GM23338 (cell line): Measurements from ENCODE around the gene IMPACT.

Source experiments
- CREB1 ChIP-seq: fragments of 250-450 bp; sonication (Bioruptor Pico); IDR thresholded peaks from 2 replicates; pipeline ENCODE4 v1.5.0; 2020; ENCODE audit warnings: low read depth, mild to moderate bottlenecking, moderate library complexity
- CTCF ChIP-seq, 2 experiments: fragments of 200-600 bp in 1 of 2; sonication (generic) in 1 of 2; conservative IDR thresholded peaks; 2 replicates each; pipeline versions ENCODE4 v1.5.1 to v1.6.1; 2016 to 2017; ENCODE audit warnings: antibody characterized with exemption in 2 of 2, low read depth in 2 of 2, mild to moderate bottlenecking in 2 of 2, moderate library complexity in 1 of 2
- ETS1 ChIP-seq: IDR thresholded peaks from 2 replicates; pipeline ENCODE4 v1.6.1; 2016; ENCODE audit warnings: antibody characterized with exemption
- EZH2 ChIP-seq: fragments of 200-600 bp; sonication (generic); IDR thresholded peaks from one replicate; pipeline ENCODE4 v1.8.0; 2017; ENCODE audit warnings: antibody characterized with exemption, mild to moderate bottlenecking, low read depth; ENCODE audit not compliant: unreplicated experiment
- EZH2phosphoT487 ChIP-seq: fragments of 200-600 bp; sonication (generic); IDR thresholded peaks from one replicate; pipeline ENCODE4 v1.8.1; 2018; ENCODE audit warnings: antibody characterized with exemption; ENCODE audit not compliant: unreplicated experiment
- JUNB ChIP-seq: IDR thresholded peaks from one replicate; pipeline ENCODE4 v1.6.1; 2016; ENCODE audit warnings: antibody characterized with exemption; ENCODE audit not compliant: unreplicated experiment
- NANOG ChIP-seq: IDR thresholded peaks from 2 replicates; pipeline ENCODE4 v1.6.1; 2016; ENCODE audit warnings: antibody characterized with exemption, borderline replicate concordance
- POLR2AphosphoS5 ChIP-seq: IDR thresholded peaks from 2 replicates; pipeline ENCODE4 v1.6.1; 2016; ENCODE audit warnings: antibody characterized with exemption, low read depth
- REST ChIP-seq: IDR thresholded peaks from one replicate; pipeline ENCODE4 v1.6.1; 2018; ENCODE audit warnings: antibody characterized with exemption; ENCODE audit not compliant: unreplicated experiment
- STAT1 ChIP-seq: IDR thresholded peaks from one replicate; pipeline ENCODE4 v1.6.1; 2016; ENCODE audit warnings: antibody characterized with exemption; ENCODE audit not compliant: unreplicated experiment
- ZNF114 ChIP-seq: fragments of 250-450 bp; sonication (Bioruptor Pico); IDR thresholded peaks from 2 replicates; pipeline ENCODE4 v1.5.0; 2020; ENCODE audit warnings: mild to moderate bottlenecking, moderate library complexity
- ZNF331 ChIP-seq: fragments of 250-450 bp; sonication (Bioruptor Pico); IDR thresholded peaks from 2 replicates; pipeline ENCODE4 v1.5.0; 2020; ENCODE audit warnings: low read depth, mild to moderate bottlenecking, moderate library complexity
- TF ChIP-seq, protein P1 (sequence below): fragments of 250-450 bp; sonication (Bioruptor Pico); IDR thresholded peaks from 2 replicates; pipeline ENCODE4 v1.5.0; 2020; ENCODE audit warnings: mild to moderate bottlenecking, moderate library complexity

- TF ChIP-seq, protein P1, sequence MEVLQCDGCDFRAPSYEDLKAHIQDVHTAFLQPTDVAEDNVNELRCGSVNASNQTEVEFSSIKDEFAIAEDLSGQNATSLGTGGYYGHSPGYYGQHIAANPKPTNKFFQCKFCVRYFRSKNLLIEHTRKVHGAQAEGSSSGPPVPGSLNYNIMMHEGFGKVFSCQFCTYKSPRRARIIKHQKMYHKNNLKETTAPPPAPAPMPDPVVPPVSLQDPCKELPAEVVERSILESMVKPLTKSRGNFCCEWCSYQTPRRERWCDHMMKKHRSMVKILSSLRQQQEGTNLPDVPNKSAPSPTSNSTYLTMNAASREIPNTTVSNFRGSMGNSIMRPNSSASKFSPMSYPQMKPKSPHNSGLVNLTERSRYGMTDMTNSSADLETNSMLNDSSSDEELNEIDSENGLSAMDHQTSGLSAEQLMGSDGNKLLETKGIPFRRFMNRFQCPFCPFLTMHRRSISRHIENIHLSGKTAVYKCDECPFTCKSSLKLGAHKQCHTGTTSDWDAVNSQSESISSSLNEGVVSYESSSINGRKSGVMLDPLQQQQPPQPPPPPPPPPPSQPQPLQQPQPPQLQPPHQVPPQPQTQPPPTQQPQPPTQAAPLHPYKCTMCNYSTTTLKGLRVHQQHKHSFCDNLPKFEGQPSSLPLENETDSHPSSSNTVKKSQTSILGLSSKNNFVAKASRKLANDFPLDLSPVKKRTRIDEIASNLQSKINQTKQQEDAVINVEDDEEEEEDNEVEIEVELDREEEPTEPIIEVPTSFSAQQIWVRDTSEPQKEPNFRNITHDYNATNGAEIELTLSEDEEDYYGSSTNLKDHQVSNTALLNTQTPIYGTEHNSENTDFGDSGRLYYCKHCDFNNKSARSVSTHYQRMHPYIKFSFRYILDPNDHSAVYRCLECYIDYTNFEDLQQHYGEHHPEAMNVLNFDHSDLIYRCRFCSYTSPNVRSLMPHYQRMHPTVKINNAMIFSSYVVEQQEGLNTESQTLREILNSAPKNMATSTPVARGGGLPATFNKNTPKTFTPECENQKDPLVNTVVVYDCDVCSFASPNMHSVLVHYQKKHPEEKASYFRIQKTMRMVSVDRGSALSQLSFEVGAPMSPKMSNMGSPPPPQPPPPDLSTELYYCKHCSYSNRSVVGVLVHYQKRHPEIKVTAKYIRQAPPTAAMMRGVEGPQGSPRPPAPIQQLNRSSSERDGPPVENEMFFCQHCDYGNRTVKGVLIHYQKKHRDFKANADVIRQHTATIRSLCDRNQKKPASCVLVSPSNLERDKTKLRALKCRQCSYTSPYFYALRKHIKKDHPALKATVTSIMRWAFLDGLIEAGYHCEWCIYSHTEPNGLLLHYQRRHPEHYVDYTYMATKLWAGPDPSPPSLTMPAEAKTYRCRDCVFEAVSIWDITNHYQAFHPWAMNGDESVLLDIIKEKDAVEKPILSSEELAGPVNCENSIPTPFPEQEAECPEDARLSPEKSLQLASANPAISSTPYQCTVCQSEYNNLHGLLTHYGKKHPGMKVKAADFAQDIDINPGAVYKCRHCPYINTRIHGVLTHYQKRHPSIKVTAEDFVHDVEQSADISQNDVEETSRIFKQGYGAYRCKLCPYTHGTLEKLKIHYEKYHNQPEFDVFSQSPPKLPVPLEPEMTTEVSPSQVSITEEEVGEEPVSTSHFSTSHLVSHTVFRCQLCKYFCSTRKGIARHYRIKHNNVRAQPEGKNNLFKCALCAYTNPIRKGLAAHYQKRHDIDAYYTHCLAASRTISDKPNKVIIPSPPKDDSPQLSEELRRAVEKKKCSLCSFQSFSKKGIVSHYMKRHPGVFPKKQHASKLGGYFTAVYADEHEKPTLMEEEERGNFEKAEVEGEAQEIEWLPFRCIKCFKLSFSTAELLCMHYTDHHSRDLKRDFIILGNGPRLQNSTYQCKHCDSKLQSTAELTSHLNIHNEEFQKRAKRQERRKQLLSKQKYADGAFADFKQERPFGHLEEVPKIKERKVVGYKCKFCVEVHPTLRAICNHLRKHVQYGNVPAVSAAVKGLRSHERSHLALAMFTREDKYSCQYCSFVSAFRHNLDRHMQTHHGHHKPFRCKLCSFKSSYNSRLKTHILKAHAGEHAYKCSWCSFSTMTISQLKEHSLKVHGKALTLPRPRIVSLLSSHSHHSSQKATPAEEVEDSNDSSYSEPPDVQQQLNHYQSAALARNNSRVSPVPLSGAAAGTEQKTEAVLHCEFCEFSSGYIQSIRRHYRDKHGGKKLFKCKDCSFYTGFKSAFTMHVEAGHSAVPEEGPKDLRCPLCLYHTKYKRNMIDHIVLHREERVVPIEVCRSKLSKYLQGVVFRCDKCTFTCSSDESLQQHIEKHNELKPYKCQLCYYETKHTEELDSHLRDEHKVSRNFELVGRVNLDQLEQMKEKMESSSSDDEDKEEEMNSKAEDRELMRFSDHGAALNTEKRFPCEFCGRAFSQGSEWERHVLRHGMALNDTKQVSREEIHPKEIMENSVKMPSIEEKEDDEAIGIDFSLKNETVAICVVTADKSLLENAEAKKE (CRISPR knock-in tag): no peak
- TF ChIP-seq CTCF (conservative IDR thresholded peaks at IDR 0.05; ENCODE audit: low read depth in 2 of 2) (no peak), EZH2phosphoT487 (no peak), EZH2 (no peak), POLR2AphosphoS5 (no peak), REST (no peak), STAT1 (no peak), CREB1 (CRISPR knock-in tag) (no peak), ZNF331 (no peak), JUNB (no peak), NANOG (no peak), ETS1 (no peak), ZNF114 (CRISPR knock-in tag) (no peak)
Observed at GRCh38 chr18:24474406-24474805, 47.9 kb downstream of the IMPACT start.
